ENCODE results near the gene EPSTI1.

DNA sequence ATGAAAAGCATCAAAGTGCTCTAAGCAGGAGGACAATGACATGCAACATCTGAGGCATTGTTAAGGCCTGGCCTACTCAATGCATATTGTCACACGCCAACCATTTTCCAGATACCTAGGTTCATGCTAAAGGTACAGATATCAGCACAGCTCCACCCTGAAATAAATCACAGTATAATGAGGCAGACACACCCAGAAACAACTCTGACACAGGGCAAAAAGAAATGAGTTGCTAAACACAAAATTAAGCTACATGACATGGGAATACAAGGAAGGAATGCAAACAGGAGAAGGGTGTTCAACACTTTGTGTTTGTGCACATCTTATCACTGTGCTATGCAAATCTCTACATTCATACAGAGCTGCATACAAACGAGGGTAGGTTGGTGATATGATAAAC, 86.5 kb downstream of the EPSTI1 start:
- TF ChIP-seq, protein P1, sequence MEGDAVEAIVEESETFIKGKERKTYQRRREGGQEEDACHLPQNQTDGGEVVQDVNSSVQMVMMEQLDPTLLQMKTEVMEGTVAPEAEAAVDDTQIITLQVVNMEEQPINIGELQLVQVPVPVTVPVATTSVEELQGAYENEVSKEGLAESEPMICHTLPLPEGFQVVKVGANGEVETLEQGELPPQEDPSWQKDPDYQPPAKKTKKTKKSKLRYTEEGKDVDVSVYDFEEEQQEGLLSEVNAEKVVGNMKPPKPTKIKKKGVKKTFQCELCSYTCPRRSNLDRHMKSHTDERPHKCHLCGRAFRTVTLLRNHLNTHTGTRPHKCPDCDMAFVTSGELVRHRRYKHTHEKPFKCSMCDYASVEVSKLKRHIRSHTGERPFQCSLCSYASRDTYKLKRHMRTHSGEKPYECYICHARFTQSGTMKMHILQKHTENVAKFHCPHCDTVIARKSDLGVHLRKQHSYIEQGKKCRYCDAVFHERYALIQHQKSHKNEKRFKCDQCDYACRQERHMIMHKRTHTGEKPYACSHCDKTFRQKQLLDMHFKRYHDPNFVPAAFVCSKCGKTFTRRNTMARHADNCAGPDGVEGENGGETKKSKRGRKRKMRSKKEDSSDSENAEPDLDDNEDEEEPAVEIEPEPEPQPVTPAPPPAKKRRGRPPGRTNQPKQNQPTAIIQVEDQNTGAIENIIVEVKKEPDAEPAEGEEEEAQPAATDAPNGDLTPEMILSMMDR (IDR thresholded peaks at IDR 0.05; ENCODE audit: low read length): no peak
- no peak for TF ChIP-seq EZH2 (IDR thresholded peaks at IDR 0.05; ENCODE audit: borderline replicate concordance, low read length)
